ENCODE results near the gene DPP10.

DPP10 gene

DNA sequence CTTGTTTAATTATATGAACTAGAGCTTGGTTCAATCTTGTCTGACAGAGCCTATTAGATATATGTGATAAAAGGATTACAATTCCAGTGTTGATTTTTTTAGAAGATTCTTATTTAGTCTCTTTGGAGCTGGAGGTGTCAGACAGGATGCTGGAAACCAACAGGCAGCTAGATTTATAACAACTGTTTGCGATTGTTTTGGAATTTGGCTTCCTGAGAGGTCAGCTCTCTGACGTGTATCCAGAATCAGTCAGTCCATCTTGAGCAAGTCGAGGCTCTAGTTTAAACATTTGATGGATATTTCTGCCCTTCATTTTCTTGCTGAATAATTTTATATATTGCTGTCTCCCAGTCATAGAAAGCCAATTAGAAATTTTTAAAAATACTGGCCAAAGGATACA, 1062.9 kb downstream of the DPP10 start:
- Histone ChIP-seq H2AFZ (ENCODE audit: low read depth, low read length) (no peak overlapping the region), H4K20me1 (ENCODE audit: insufficient read depth, low read length) (no peaks in the 10 kb centered on the region), H3K4me3 (ENCODE audit: low read depth in 1 of 2, low read length in 2 of 2) (no peak overlapping the region), H3K27ac (ENCODE audit: low read length) (no peak overlapping the region), H3K27me3 (ENCODE audit: insufficient read depth, low read length, poor library complexity) (no peaks in the 10 kb centered on the region), H3K36me3 (ENCODE audit: insufficient read depth, low read length) (no peaks in the 10 kb centered on the region), H3K9ac (ENCODE audit: low read depth, low read length) (no peak overlapping the region), H3K9me3 (ENCODE audit: insufficient read depth, low read length, severe bottlenecking) (no peaks in the 10 kb centered on the region), H3K4me2 (ENCODE audit: insufficient read depth, low read length) (no peak overlapping the region), H3K79me2 (ENCODE audit: insufficient read depth, low read length) (no peaks in the 10 kb centered on the region), H3K4me1 (ENCODE audit: insufficient read depth, low read length) (no peaks in the 10 kb centered on the region)
- TF ChIP-seq, protein P1, sequence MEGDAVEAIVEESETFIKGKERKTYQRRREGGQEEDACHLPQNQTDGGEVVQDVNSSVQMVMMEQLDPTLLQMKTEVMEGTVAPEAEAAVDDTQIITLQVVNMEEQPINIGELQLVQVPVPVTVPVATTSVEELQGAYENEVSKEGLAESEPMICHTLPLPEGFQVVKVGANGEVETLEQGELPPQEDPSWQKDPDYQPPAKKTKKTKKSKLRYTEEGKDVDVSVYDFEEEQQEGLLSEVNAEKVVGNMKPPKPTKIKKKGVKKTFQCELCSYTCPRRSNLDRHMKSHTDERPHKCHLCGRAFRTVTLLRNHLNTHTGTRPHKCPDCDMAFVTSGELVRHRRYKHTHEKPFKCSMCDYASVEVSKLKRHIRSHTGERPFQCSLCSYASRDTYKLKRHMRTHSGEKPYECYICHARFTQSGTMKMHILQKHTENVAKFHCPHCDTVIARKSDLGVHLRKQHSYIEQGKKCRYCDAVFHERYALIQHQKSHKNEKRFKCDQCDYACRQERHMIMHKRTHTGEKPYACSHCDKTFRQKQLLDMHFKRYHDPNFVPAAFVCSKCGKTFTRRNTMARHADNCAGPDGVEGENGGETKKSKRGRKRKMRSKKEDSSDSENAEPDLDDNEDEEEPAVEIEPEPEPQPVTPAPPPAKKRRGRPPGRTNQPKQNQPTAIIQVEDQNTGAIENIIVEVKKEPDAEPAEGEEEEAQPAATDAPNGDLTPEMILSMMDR (IDR thresholded peaks at IDR 0.05; ENCODE audit: borderline replicate concordance, extremely low read depth, low read length, poor library complexity, severe bottlenecking) = no peak
- no peak for TF ChIP-seq EZH2 (IDR thresholded peaks at IDR 0.05; ENCODE audit: borderline replicate concordance, low read depth, low read length, severe bottlenecking)
- DNase-seq (no peak), ATAC-seq (ENCODE audit: insufficient read depth, low read depth) (no peak)

- H3K4me1 ChIP-seq (ENCODE audit: insufficient read depth, low read length) = no peaks in the 10 kb centered on the region
- DNase-seq (no peak), ATAC-seq (ENCODE audit: insufficient read depth, low read depth) (no peak)
- H3K4me3 ChIP-seq (ENCODE audit: low read depth in 1 of 2, low read length in 2 of 2) = no peak overlapping the region
- no peaks in the 10 kb centered on the region for H3K27me3 ChIP-seq (ENCODE audit: insufficient read depth, low read length, poor library complexity)
- no peak overlapping the region for H3K27ac ChIP-seq (ENCODE audit: low read length)
- H3K79me2 ChIP-seq (ENCODE audit: insufficient read depth, low read length) = no peaks in the 10 kb centered on the region
- H2AFZ ChIP-seq (ENCODE audit: low read depth, low read length) = no peak overlapping the region
- H3K9ac ChIP-seq (ENCODE audit: low read depth, low read length) = no peak overlapping the region
- no peaks in the 10 kb centered on the region for H4K20me1 ChIP-seq (ENCODE audit: insufficient read depth, low read length)
- no peaks in the 10 kb centered on the region for H3K9me3 ChIP-seq (ENCODE audit: insufficient read depth, low read length, severe bottlenecking)
- H3K36me3 ChIP-seq (ENCODE audit: insufficient read depth, low read length) = no peaks in the 10 kb centered on the region
- H3K4me2 ChIP-seq (ENCODE audit: insufficient read depth, low read length) = no peak overlapping the region
- no peak for TF ChIP-seq EZH2 (IDR thresholded peaks at IDR 0.05; ENCODE audit: borderline replicate concordance, low read depth, low read length, severe bottlenecking)
- TF ChIP-seq, protein P1 (IDR thresholded peaks at IDR 0.05; ENCODE audit: borderline replicate concordance, extremely low read depth, low read length, poor library complexity, severe bottlenecking) = no peak
These were observed 1078.3 kb downstream of the DPP10 start for GRCh38 chr2:115520727-115521126.

- H3K9ac ChIP-seq (ENCODE audit: low read depth, low read length) = no peak overlapping the region
- no peaks in the 10 kb centered on the region for H4K20me1 ChIP-seq (ENCODE audit: insufficient read depth, low read length)
- DNase-seq (no peak), ATAC-seq (ENCODE audit: insufficient read depth, low read depth) (no peak)
- no peak overlapping the region for H3K4me2 ChIP-seq (ENCODE audit: insufficient read depth, low read length)
- H3K27ac ChIP-seq (ENCODE audit: low read length) = no peak overlapping the region
- H3K27me3 ChIP-seq (ENCODE audit: insufficient read depth, low read length, poor library complexity) = no peaks in the 10 kb centered on the region
- no peaks in the 10 kb centered on the region for H3K4me1 ChIP-seq (ENCODE audit: insufficient read depth, low read length)
- no peaks in the 10 kb centered on the region for H3K36me3 ChIP-seq (ENCODE audit: insufficient read depth, low read length)
- no peak overlapping the region for H3K4me3 ChIP-seq (ENCODE audit: low read depth in 1 of 2, low read length in 2 of 2)
- no peaks in the 10 kb centered on the region for H3K79me2 ChIP-seq (ENCODE audit: insufficient read depth, low read length)
- no peak for TF ChIP-seq EZH2 (IDR thresholded peaks at IDR 0.05; ENCODE audit: borderline replicate concordance, low read depth, low read length, severe bottlenecking)
- TF ChIP-seq, protein P1 (IDR thresholded peaks at IDR 0.05; ENCODE audit: borderline replicate concordance, extremely low read depth, low read length, poor library complexity, severe bottlenecking) = no peak
- H2AFZ ChIP-seq (ENCODE audit: low read depth, low read length) = no peak overlapping the region
- H3K9me3 ChIP-seq (ENCODE audit: insufficient read depth, low read length, severe bottlenecking) = no peaks in the 10 kb centered on the region
These were observed 1082.0 kb downstream of the DPP10 start for GRCh38 chr2:115524452-115524851.

- no peaks in the 10 kb centered on the region for H3K4me1 ChIP-seq (ENCODE audit: insufficient read depth, low read length)
- H2AFZ ChIP-seq (ENCODE audit: low read depth, low read length) = no peak overlapping the region
- H3K36me3 ChIP-seq (ENCODE audit: insufficient read depth, low read length) = no peaks in the 10 kb centered on the region
- no peak for TF ChIP-seq EZH2 (IDR thresholded peaks at IDR 0.05; ENCODE audit: borderline replicate concordance, low read depth, low read length, severe bottlenecking)
- TF ChIP-seq, protein P1 (IDR thresholded peaks at IDR 0.05; ENCODE audit: borderline replicate concordance, extremely low read depth, low read length, poor library complexity, severe bottlenecking) = no peak
- H3K27me3 ChIP-seq (ENCODE audit: insufficient read depth, low read length, poor library complexity) = no peaks in the 10 kb centered on the region
- no peak for DNase-seq
- no peaks in the 10 kb centered on the region for H4K20me1 ChIP-seq (ENCODE audit: insufficient read depth, low read length)
- H3K4me2 ChIP-seq (ENCODE audit: insufficient read depth, low read length) = no peak overlapping the region
- no peaks in the 10 kb centered on the region for H3K9me3 ChIP-seq (ENCODE audit: insufficient read depth, low read length, severe bottlenecking)
- no peak overlapping the region for H3K9ac ChIP-seq (ENCODE audit: low read depth, low read length)
- H3K4me3 ChIP-seq (ENCODE audit: low read depth in 1 of 2, low read length in 2 of 2) = no peak overlapping the region
- no peaks in the 10 kb centered on the region for H3K79me2 ChIP-seq (ENCODE audit: insufficient read depth, low read length)
- no peak for ATAC-seq (ENCODE audit: insufficient read depth, low read depth)
- no peak overlapping the region for H3K27ac ChIP-seq (ENCODE audit: low read length)
These were observed 1087.2 kb downstream of the DPP10 start for GRCh38 chr2:115529627-115530026.

All from DND-41 (cell line).